ENCODE results near the gene LHFPL3. TPM values are rescaled to one million over a fixed set of nuclear protein-coding genes. Genes with fewer than 3 reads are reported as not detected.

LHFPL3 gene
- total RNA-seq, 1 experiment from 2014 or later = not detected

GRCh38 chr7:104625956-104626355 is 297.6 kb downstream of the LHFPL3 start:
- no peak overlapping the region for H2BK120ac ChIP-seq (ENCODE audit: low read depth, low read length, poor library complexity, severe bottlenecking)
- H3K9ac ChIP-seq (ENCODE audit: extremely low read depth, insufficient read length, low read length) = no peak overlapping the region
- DNase-seq = no peak
- H3K36me3 Mint-ChIP-seq (ENCODE audit: insufficient read depth in 1 of 3, low read depth in 3 of 3) = no peaks in the 10 kb centered on the region; a peak in 2 of 7 replicates
- H3K79me1 ChIP-seq (ENCODE audit: insufficient read depth, low read depth, low read length, poor library complexity, severe bottlenecking) = no peaks in the 10 kb centered on the region
- no peak overlapping the region for H3K27ac Mint-ChIP-seq
- H3K79me2 ChIP-seq (ENCODE audit: insufficient read depth, low read length) = no peaks in the 10 kb centered on the region
- TF ChIP-seq, protein P1, sequence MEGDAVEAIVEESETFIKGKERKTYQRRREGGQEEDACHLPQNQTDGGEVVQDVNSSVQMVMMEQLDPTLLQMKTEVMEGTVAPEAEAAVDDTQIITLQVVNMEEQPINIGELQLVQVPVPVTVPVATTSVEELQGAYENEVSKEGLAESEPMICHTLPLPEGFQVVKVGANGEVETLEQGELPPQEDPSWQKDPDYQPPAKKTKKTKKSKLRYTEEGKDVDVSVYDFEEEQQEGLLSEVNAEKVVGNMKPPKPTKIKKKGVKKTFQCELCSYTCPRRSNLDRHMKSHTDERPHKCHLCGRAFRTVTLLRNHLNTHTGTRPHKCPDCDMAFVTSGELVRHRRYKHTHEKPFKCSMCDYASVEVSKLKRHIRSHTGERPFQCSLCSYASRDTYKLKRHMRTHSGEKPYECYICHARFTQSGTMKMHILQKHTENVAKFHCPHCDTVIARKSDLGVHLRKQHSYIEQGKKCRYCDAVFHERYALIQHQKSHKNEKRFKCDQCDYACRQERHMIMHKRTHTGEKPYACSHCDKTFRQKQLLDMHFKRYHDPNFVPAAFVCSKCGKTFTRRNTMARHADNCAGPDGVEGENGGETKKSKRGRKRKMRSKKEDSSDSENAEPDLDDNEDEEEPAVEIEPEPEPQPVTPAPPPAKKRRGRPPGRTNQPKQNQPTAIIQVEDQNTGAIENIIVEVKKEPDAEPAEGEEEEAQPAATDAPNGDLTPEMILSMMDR (conservative IDR thresholded peaks at IDR 0.05) = no peak
- no peaks in the 10 kb centered on the region for H3K4me1 ChIP-seq (ENCODE audit: insufficient read depth, low read length)
- peaks cover 0 to 2% of the 10 kb centered on the region in 2 experiments; a peak in 1 of 5 replicates for H3K9me3 Mint-ChIP-seq
- no peak overlapping the region for H4K91ac ChIP-seq (ENCODE audit: insufficient read length, low read depth, low read length)
- no peaks in the 10 kb centered on the region for H4K20me1 ChIP-seq (ENCODE audit: control insufficient read depth, insufficient read depth, insufficient read length)
- no peak overlapping the region for H3K4me2 ChIP-seq (ENCODE audit: insufficient read depth, insufficient read length, low read length)
- H3T11ph ChIP-seq (ENCODE audit: low read length) = no peak overlapping the region
- H3K27me3 ChIP-seq (ENCODE audit: insufficient read depth, low read length) = no peaks in the 10 kb centered on the region
- no peak overlapping the region for H2AK5ac ChIP-seq (ENCODE audit: insufficient read length, low read length)
- no peak overlapping the region for H3K4ac ChIP-seq (ENCODE audit: low read depth, low read length)
- no peak overlapping the region for H3K56ac ChIP-seq (ENCODE audit: insufficient read length, low read depth, low read length)
- H3K23me2 ChIP-seq (ENCODE audit: insufficient read length, low read depth, low read length, poor library complexity, severe bottlenecking) = no peaks in the 10 kb centered on the region
- no peaks in the 10 kb centered on the region for H3K9me3 ChIP-seq (ENCODE audit: control insufficient read depth, low read depth, low read length)
- H2BK12ac ChIP-seq (ENCODE audit: insufficient read length, low read depth, low read length) = no peak overlapping the region
- H3K27me3 Mint-ChIP-seq (ENCODE audit: low read depth) = peaks cover 2% of the 10 kb centered on the region; the same call in 1 of the 2 replicates
- no peak overlapping the region for H2AFZ ChIP-seq (ENCODE audit: low read length)
- no peak overlapping the region for H4K8ac ChIP-seq (replicated peaks; ENCODE audit: insufficient read length, low read depth, low read length)
- no peak overlapping the region for H2BK20ac ChIP-seq (ENCODE audit: low read depth, low read length, poor library complexity, severe bottlenecking)
- no peak overlapping the region for H3K4me3 Mint-ChIP-seq
- H3K14ac ChIP-seq (ENCODE audit: insufficient read depth, low read length) = no peak overlapping the region
- H2BK5ac ChIP-seq (ENCODE audit: insufficient read length, low read length) = no peak overlapping the region
- no peak overlapping the region for H3K18ac ChIP-seq (ENCODE audit: insufficient read length, low read depth, low read length)
- H4K5ac ChIP-seq (ENCODE audit: insufficient read length, low read depth, low read length) = no peak overlapping the region
- no peak overlapping the region for H2BK15ac ChIP-seq (ENCODE audit: low read depth, low read length)
- H3K27ac ChIP-seq (ENCODE audit: insufficient read length, low read depth, low read length) = no peak overlapping the region
- no peak overlapping the region for H3K23ac ChIP-seq (ENCODE audit: insufficient read length, low read depth, low read length)
- H3K4me1 Mint-ChIP-seq = no peaks in the 10 kb centered on the region
